Prostate gland (tissue), 2 donors: Measurements from ENCODE around the gene SEC14L1. TPM values are rescaled to one million over a fixed set of nuclear protein-coding genes. Genes with fewer than 3 reads are reported as not detected.
A peak's percentile ranks its signal among the peaks of the same experiment; 100 is the strongest.

Source experiments
- DNase-seq: peaks from one replicate; pipeline ENCODE4 v3.0.0-alpha.2; 2019; ENCODE audit warnings: low spot score
- H3K27ac ChIP-seq, 2 donors: fragments of 200-600 bp; sonication (generic); 2 replicates each; pipeline ENCODE4 v1.5.1; 2017 to 2019
- H3K27me3 ChIP-seq: fragments of 200-600 bp; sonication (generic); replicated peaks from 2 replicates; pipeline ENCODE4 v1.5.1; 2019; ENCODE audit not compliant: insufficient read depth
- H3K36me3 ChIP-seq, 2 donors: fragments of 200-600 bp; sonication (generic); 1 replicate in 1 of 2; 2 replicates in 1 of 2; pipeline versions ENCODE4 v1.5.1 to v1.8.1; 2017 to 2019
- H3K4me1 ChIP-seq: fragments of 200-600 bp; sonication (generic); replicated peaks from 2 replicates; pipeline ENCODE4 v1.5.1; 2019
- H3K4me3 ChIP-seq, 2 donors: fragments of 200-600 bp; sonication (generic); 2 replicates each; pipeline ENCODE4 v1.5.1; 2017 to 2019
- H3K9me3 ChIP-seq: fragments of 200-600 bp; sonication (generic); 2 replicates; pipeline ENCODE4 v1.5.1; 2017
- POLR2A ChIP-seq: fragments of 450-650 bp; IDR thresholded peaks from one replicate; pipeline ENCODE4 v1.6.1; 2016; ENCODE audit warnings: antibody characterized with exemption, mild to moderate bottlenecking
- POLR2AphosphoS5 ChIP-seq: sonication (generic); formaldehyde crosslinking; IDR thresholded peaks from one replicate; pipeline ENCODE4 v1.6.1; 2017; ENCODE audit warnings: antibody characterized with exemption
- WGBS: methylation state at CpG from one replicate; pipeline ENCODE4 v1.1.5; 2018; 5-methylcytosine and 5-hydroxymethylcytosine counted together
- intact Hi-C: fragments of 100-400 bp; cut with DNase I; formaldehyde crosslinking; loops from one replicate; pipeline ENCODE4 v1.14.2; 2022
- total RNA-seq, 2 donors: library from RNA; depleted of rRNA; stranded (reverse); fragments of >200 nt; gene quantifications; one replicate each; pipeline ENCODE4 v1.1.0, GENCODE V29; 2016
- TF ChIP-seq, protein P1 (sequence below), 4 experiments: fragments of 200-600 bp in 2 of 4; fragments of 450-650 bp in 2 of 4; sonication (generic) in 2 of 4; IDR thresholded peaks; 1 replicate in 3 of 4; 2 replicates in 1 of 4; pipeline ENCODE4 v1.5.1; 2016 to 2019; ENCODE audit warnings: antibody characterized with exemption in 4 of 4, mild to moderate bottlenecking in 2 of 4, moderate library complexity in 2 of 4

SEC14L1 gene
- total RNA-seq, 2 donors from 2014 or later, result 39.9 to 175 TPM

DNA sequence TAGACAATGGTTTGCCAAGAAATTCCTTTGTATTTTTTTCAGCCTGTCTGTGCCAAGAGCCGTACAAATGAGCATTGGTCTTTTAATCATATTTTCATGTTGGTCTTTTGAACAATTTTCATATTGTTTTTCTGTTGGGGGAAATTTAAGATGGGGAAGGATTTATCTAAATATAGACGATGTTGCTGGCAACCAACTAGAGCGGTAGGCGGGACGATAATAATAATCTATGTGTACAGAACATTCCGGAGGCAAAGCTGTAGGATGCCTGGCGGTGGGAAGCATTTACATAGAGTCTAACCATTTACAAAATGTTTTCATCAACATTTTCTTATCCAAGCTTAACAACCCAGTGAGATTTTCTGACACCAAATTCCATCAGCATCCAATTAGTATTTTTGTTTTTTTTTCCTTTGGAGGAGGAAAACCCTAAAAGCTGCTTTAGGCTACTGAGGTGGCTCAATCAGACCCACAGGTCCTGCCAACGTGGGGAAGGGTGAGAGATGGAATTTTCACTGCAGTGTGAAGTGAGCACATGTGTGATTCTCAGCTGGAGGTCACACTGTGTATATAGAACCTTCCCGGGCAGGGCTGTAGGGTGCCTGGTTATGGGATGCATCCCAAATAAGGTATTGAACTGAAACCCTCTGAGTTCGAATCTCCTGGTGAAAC, 11.7 kb upstream of the SEC14L1 start:
- peaks cover 7% of the 10 kb centered on the region for H3K4me1 ChIP-seq
- no peaks in the 10 kb centered on the region for H3K27me3 ChIP-seq
- H3K27ac ChIP-seq, result peak overlapping the region in 1 of 2 donors; percentile 76

DNA sequence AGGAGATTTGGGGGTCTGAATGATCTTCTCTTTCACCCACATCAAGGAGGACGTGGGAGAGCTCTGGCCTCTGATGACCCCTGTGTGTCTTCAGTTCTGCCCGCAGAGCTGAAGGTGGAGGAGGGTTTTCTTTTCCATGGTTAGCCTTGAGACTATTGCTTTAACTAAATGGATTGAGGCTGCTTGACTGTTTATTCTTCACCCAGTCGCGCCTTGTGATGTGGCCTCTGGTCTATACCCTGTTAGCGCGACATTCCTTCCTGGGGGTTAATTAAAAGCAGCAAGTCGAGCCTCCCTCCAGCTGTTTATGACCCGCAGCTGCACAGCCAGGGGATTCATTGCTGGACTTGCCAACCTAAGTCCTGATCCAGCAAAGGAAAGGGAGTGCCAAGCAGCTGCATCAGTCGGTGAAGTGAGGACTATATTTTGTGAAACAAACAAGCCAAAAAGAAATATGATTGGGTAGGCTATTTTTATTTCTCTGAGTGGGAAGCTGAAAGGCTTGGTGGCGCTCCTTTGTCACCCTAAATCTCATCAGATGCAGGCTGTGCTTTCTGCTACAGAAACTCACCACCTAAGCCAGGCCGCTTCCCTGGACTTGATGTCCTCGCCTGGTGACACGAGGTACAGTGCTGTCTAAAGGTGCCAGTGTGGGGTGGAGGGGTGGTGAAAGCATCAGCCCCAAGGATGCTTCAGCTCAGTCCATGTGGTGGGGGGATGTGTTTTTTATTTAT, 11.0 kb upstream of the SEC14L1 start:
- Histone ChIP-seq H3K9me3 (no peaks in the 10 kb centered on the region), H3K4me1 (no peaks in the 10 kb centered on the region), H3K36me3 (no peaks in the 10 kb centered on the region), H3K4me3 (no peak overlapping the region), H3K27ac (no peak overlapping the region), H3K27me3 (no peaks in the 10 kb centered on the region)
- WGBS, result 55% methylated on average over 13 of the region's 13 CpGs
- TF ChIP-seq, protein P1, sequence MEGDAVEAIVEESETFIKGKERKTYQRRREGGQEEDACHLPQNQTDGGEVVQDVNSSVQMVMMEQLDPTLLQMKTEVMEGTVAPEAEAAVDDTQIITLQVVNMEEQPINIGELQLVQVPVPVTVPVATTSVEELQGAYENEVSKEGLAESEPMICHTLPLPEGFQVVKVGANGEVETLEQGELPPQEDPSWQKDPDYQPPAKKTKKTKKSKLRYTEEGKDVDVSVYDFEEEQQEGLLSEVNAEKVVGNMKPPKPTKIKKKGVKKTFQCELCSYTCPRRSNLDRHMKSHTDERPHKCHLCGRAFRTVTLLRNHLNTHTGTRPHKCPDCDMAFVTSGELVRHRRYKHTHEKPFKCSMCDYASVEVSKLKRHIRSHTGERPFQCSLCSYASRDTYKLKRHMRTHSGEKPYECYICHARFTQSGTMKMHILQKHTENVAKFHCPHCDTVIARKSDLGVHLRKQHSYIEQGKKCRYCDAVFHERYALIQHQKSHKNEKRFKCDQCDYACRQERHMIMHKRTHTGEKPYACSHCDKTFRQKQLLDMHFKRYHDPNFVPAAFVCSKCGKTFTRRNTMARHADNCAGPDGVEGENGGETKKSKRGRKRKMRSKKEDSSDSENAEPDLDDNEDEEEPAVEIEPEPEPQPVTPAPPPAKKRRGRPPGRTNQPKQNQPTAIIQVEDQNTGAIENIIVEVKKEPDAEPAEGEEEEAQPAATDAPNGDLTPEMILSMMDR (IDR thresholded peaks at IDR 0.05), result no peak
- TF ChIP-seq POLR2A (no peak), POLR2AphosphoS5 (no peak)
- DNase-seq, result no peak
- intact Hi-C loops, result no loop called here

More for the DNA sequence above, 11.7 kb upstream of the SEC14L1 start:
- intact Hi-C loops, result no loop called here
- WGBS, result 55% methylated on average over 10 of the region's 10 CpGs
- no peak for DNase-seq
- TF ChIP-seq POLR2A (no peak), POLR2AphosphoS5 (no peak)
- TF ChIP-seq, protein P1 (IDR thresholded peaks at IDR 0.05), result no peak
- Histone ChIP-seq H3K9me3 (no peaks in the 10 kb centered on the region), H3K4me3 (no peak overlapping the region), H3K36me3 (no peaks in the 10 kb centered on the region)

DNA sequence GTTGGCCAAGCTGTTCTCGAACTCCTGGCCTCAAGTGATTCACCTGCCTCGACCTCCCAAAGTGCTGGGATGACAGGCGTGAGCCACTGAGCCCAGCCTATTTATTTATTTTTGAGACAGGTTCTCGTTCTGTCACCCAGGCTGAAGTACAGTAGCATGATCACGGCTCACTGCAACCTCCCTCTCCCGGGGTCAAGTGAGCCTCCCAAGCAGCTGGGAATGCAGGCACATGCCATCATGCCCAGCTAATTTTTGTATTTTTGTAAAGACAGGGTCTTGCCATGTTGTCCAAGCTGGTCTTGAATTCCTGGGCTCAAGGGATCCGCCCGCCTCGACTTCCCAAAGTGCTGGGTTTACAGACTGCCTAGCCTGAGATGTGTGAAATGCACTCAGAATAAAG, 10.2 kb upstream of the SEC14L1 start:
- intact Hi-C loops, result no loop called here
- Histone ChIP-seq H3K36me3 (no peaks in the 10 kb centered on the region), H3K27me3 (no peaks in the 10 kb centered on the region), H3K4me3 (no peak overlapping the region), H3K27ac (no peak overlapping the region), H3K4me1 (no peaks in the 10 kb centered on the region), H3K9me3 (no peaks in the 10 kb centered on the region)
- DNase-seq, result no peak
- TF ChIP-seq, protein P1 (IDR thresholded peaks at IDR 0.05), result no peak
- TF ChIP-seq POLR2A, result no peak
- TF ChIP-seq POLR2AphosphoS5, result no peak
- 93% methylated on average over 9 of the region's 9 CpGs for WGBS

DNA sequence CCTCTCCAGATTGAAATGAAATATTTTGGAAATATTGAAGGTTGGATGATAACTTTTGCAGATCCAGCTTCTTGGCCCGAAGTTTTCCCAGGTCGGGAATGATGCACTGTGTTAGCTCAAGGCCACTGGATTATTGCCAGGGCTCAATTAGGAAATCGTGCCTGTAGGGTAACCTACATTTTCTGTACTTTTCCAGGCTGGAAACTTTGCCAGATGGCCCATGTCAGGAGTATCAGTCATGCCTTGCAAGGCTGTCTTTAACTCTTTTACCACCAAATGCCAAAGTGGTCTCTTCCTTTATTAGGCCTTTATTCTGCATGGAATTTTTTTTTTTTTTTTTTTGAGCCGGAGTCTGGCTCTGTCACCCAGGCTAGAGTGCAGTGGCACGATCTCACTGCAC, 8.9 kb upstream of the SEC14L1 start:
- no peak overlapping the region for H3K4me3 ChIP-seq
- 60% methylated on average over 5 of the region's 5 CpGs for WGBS
- H3K4me1 ChIP-seq, result no peaks in the 10 kb centered on the region
- DNase-seq, result no peak
- no peaks in the 10 kb centered on the region for H3K9me3 ChIP-seq
- H3K27ac ChIP-seq, result no peak overlapping the region
- no peaks in the 10 kb centered on the region for H3K36me3 ChIP-seq
- H3K27me3 ChIP-seq, result no peaks in the 10 kb centered on the region
- TF ChIP-seq POLR2A (no peak), POLR2AphosphoS5 (no peak)
- TF ChIP-seq, protein P1 (IDR thresholded peaks at IDR 0.05), result no peak
- intact Hi-C loops, result no loop called here
